IMR-90 (cell line): Measurements from ENCODE around the gene OR52N2. TPM values are rescaled to one million over a fixed set of nuclear protein-coding genes. Genes with fewer than 3 reads are reported as not detected.

Experiments used
- ATAC-seq: fragments of 200-7000 bp; cut with Tn5 transposase; 2 replicates; pipeline ENCODE4 v1.9.1; 2020; ENCODE audit warnings: low read depth, mild to moderate bottlenecking, moderate library complexity
- BruUV-seq: library from RNA; stranded (reverse); fragments of 400-500 nt; replicated peaks from 2 replicates; lab custom pipeline; 2021; lab: Mats Ljungman, UMichigan
- CTCF ChIA-PET: fragments of 300-600 bp; formaldehyde crosslinking; extraction: SDS; loops from one replicate; lab custom pipeline; 2021; ENCODE audit warnings: antibody characterized with exemption; lab: Yijun Ruan, JAX
- POLR2A ChIA-PET: fragments of 300-600 bp; sonication (Branson Sonifier 250); formaldehyde crosslinking; loops from one replicate; lab custom pipeline; 2022; ENCODE audit warnings: antibody characterized with exemption; ENCODE audit not compliant: unreplicated experiment; lab: Charles Lee
- DNase-seq: peaks from one replicate; pipeline ENCODE4 v3.0.0; 2013
- H2AFZ ChIP-seq: replicated peaks from 2 replicates; pipeline ENCODE3; 2013; ENCODE audit warnings: low read length, mild to moderate bottlenecking; ENCODE audit not compliant: poor library complexity
- H2AK5ac ChIP-seq: 2 replicates; pipeline ENCODE4 v1.6.1; 2013; ENCODE audit warnings: low read depth, low read length, inconsistent platforms
- H2AK9ac ChIP-seq: replicated peaks from 2 replicates; pipeline ENCODE3; 2013; ENCODE audit warnings: mild to moderate bottlenecking, low read depth, low read length, moderate library complexity; ENCODE audit not compliant: poor library complexity
- H2BK120ac ChIP-seq: 2 replicates; pipeline ENCODE4 v1.6.1; 2013; ENCODE audit warnings: low read depth, low read length, inconsistent platforms
- H2BK15ac ChIP-seq: 3 replicates; pipeline ENCODE4 v1.6.1; 2013; ENCODE audit warnings: low read depth, low read length, inconsistent platforms
- H2BK20ac ChIP-seq: 2 replicates; pipeline ENCODE4 v1.6.1; 2013; ENCODE audit warnings: low read depth, mild to moderate bottlenecking, inconsistent platforms, low read length, moderate library complexity
- H2BK5ac ChIP-seq: 2 replicates; pipeline ENCODE4 v1.6.1; 2013; ENCODE audit warnings: mild to moderate bottlenecking, low read depth, low read length, inconsistent platforms; ENCODE audit not compliant: poor library complexity, severe bottlenecking
- H3K14ac ChIP-seq: replicated peaks from 2 replicates; pipeline ENCODE4 v1.6.1; 2013; ENCODE audit warnings: low read depth, low read length, inconsistent platforms
- H3K18ac ChIP-seq: 2 replicates; pipeline ENCODE4 v1.6.1; 2013; ENCODE audit warnings: low read depth, low read length, control low read depth
- H3K23ac ChIP-seq: 2 replicates; pipeline ENCODE4 v1.6.1; 2013; ENCODE audit warnings: low read depth, low read length, inconsistent platforms
- H3K27ac ChIP-seq: 2 replicates; pipeline ENCODE4 v1.5.1; 2013; ENCODE audit warnings: mild to moderate bottlenecking, control low read depth, low read length; ENCODE audit not compliant: insufficient read depth
- H3K27me3 ChIP-seq: 2 replicates; pipeline ENCODE4 v1.6.1; 2013; ENCODE audit warnings: low read length; ENCODE audit not compliant: control insufficient read depth, insufficient read depth
- H3K36me3 ChIP-seq: 2 replicates; pipeline ENCODE4 v1.6.1; 2013; ENCODE audit warnings: low read length, mixed read lengths; ENCODE audit not compliant: control insufficient read depth, insufficient read depth
- H3K4ac ChIP-seq: 2 replicates; pipeline ENCODE4 v1.6.1; 2013; ENCODE audit warnings: low read depth, low read length, inconsistent platforms
- H3K4me1 ChIP-seq: 2 replicates; pipeline ENCODE4 v1.6.1; 2013; ENCODE audit warnings: low read length, mixed read lengths; ENCODE audit not compliant: control insufficient read depth, insufficient read depth
- H3K4me2 ChIP-seq: 2 replicates; pipeline ENCODE4 v1.6.1; 2013; ENCODE audit warnings: low read depth, mild to moderate bottlenecking, control low read depth, low read length, moderate library complexity
- H3K4me3 ChIP-seq: 2 replicates; pipeline ENCODE4 v1.5.1; 2013; ENCODE audit warnings: low read depth, mild to moderate bottlenecking, control low read depth, low read length, moderate library complexity; ENCODE audit not compliant: insufficient read depth
- H3K56ac ChIP-seq: 2 replicates; pipeline ENCODE4 v1.6.1; 2013; ENCODE audit warnings: low read length, inconsistent platforms; ENCODE audit not compliant: insufficient read depth; ENCODE audit errors: extremely low read depth
- H3K79me1 ChIP-seq, 2 experiments: 2 replicates each; pipeline ENCODE4 v1.6.1; 2013; ENCODE audit warnings: low read length in 2 of 2, inconsistent platforms in 1 of 2, low read depth in 1 of 2
- H3K9ac ChIP-seq: 2 replicates; pipeline ENCODE4 v1.6.1; 2013; ENCODE audit warnings: low read depth, low read length, control low read depth
- H3K9me1 ChIP-seq: 2 replicates; pipeline ENCODE4 v1.6.1; 2013; ENCODE audit warnings: low read length, inconsistent platforms; ENCODE audit not compliant: insufficient read depth
- H3K9me3 ChIP-seq: 2 replicates; pipeline ENCODE4 v1.6.1; 2013; ENCODE audit warnings: low read length; ENCODE audit not compliant: control insufficient read depth, insufficient read depth
- H4K20me1 ChIP-seq: 2 replicates; pipeline ENCODE4 v1.6.1; 2013; ENCODE audit warnings: low read length, inconsistent platforms; ENCODE audit not compliant: insufficient read depth
- H4K5ac ChIP-seq: 2 replicates; pipeline ENCODE4 v1.6.1; 2013; ENCODE audit warnings: mild to moderate bottlenecking, low read depth, low read length, control low read depth
- H4K8ac ChIP-seq, 2 experiments: 2 replicates each; pipeline ENCODE4 v1.6.1; 2013; ENCODE audit warnings: low read depth in 2 of 2, low read length in 2 of 2, control low read depth in 1 of 2, inconsistent platforms in 1 of 2
- H4K91ac ChIP-seq: 2 replicates; pipeline ENCODE4 v1.6.1; 2013; ENCODE audit warnings: low read depth, low read length, inconsistent platforms; ENCODE audit not compliant: insufficient read depth
- BHLHE40 ChIP-seq: fragments of 150-350 bp; IDR thresholded peaks from 2 replicates; pipeline ENCODE4 v1.6.1; 2016; ENCODE audit warnings: mild to moderate bottlenecking, low read depth, low read length
- CEBPB ChIP-seq: IDR thresholded peaks from 2 replicates; pipeline ENCODE4 v1.6.1; 2012; ENCODE audit warnings: low read depth, low read length, improper control_type of control experiment
- CHD1 ChIP-seq: IDR thresholded peaks from 2 replicates; pipeline ENCODE4 v1.6.1; 2012; ENCODE audit warnings: low read depth, low read length, improper control_type of control experiment
- CTCF ChIP-seq: conservative IDR thresholded peaks from 2 replicates; pipeline ENCODE4 v1.5.1; 2012; ENCODE audit warnings: mild to moderate bottlenecking, low read depth, low read length, improper control_type of control experiment
- ELK1 ChIP-seq: fragments of 150-350 bp; IDR thresholded peaks from 2 replicates; pipeline ENCODE4 v1.6.1; 2016; ENCODE audit warnings: low read depth, mild to moderate bottlenecking, low read length, moderate library complexity, borderline replicate concordance
- FOS ChIP-seq: fragments of 150-350 bp; IDR thresholded peaks from 2 replicates; pipeline ENCODE4 v1.6.1; 2016; ENCODE audit warnings: low read depth, low read length
- MAFK ChIP-seq: IDR thresholded peaks from 2 replicates; pipeline ENCODE4 v1.6.1; 2012; ENCODE audit warnings: low read depth, low read length, improper control_type of control experiment
- MAZ ChIP-seq: IDR thresholded peaks from 2 replicates; pipeline ENCODE4 v1.6.1; 2012; ENCODE audit warnings: low read depth, mild to moderate bottlenecking, low read length, improper control_type of control experiment, moderate library complexity, borderline replicate concordance
- MXI1 ChIP-seq: IDR thresholded peaks from 2 replicates; pipeline ENCODE4 v1.6.1; 2012; ENCODE audit warnings: low read depth, mild to moderate bottlenecking, low read length, moderate library complexity, borderline replicate concordance
- NFE2L2 ChIP-seq: fragments of 150-350 bp; IDR thresholded peaks from 2 replicates; pipeline ENCODE4 v1.6.1; 2016; ENCODE audit warnings: low read depth, mild to moderate bottlenecking, low read length
- POLR2A ChIP-seq: IDR thresholded peaks from 2 replicates; pipeline ENCODE4 v1.6.1; 2012; ENCODE audit warnings: mild to moderate bottlenecking, low read depth, low read length
- RAD21 ChIP-seq: IDR thresholded peaks from 2 replicates; pipeline ENCODE4 v1.6.1; 2012; ENCODE audit warnings: low read length, improper control_type of control experiment
- RCOR1 ChIP-seq: IDR thresholded peaks from 2 replicates; pipeline ENCODE4 v1.6.1; 2012; ENCODE audit warnings: mild to moderate bottlenecking, low read length, improper control_type of control experiment; ENCODE audit not compliant: insufficient replicate concordance
- RFX5 ChIP-seq: IDR thresholded peaks from 2 replicates; pipeline ENCODE4 v1.8.0; 2012; ENCODE audit warnings: low read depth, mild to moderate bottlenecking, low read length, moderate library complexity
- SMC3 ChIP-seq: fragments of 150-350 bp; IDR thresholded peaks from 2 replicates; pipeline ENCODE4 v1.6.1; 2016; ENCODE audit warnings: low read depth, mild to moderate bottlenecking, antibody characterized with exemption, low read length, moderate library complexity
- dilution Hi-C: fragments of 300-500 bp; cut with HindIII; formaldehyde crosslinking; loops from one replicate; pipeline ENCODE4 v1.14.3; 2018; ENCODE audit warnings: low sequenced_read_pairs; ENCODE audit not compliant: unreplicated experiment
- in situ Hi-C: fragments of 300-500 bp; cut with MboI; formaldehyde crosslinking; loops from 3 replicates; pipeline ENCODE4 v1.14.3; 2019; ENCODE audit warnings: low sequenced_read_pairs, inconsistent platforms, mixed read lengths
- intact Hi-C: fragments of 100-400 bp; cut with micrococcal nuclease; formaldehyde crosslinking; loops from 2 replicates; pipeline ENCODE4 v1.10.0; 2022
- polyA plus RNA-seq, 3 experiments: library from polyadenylated mRNA; depleted of rRNA; stranded (reverse); fragments of >200 nt; gene quantifications; 2 replicates each; pipeline ENCODE4 v1.2.3, GENCODE V29; 2012; ENCODE audit warnings: low replicate concordance in 1 of 3
- total RNA-seq: library from RNA; depleted of rRNA; stranded (reverse); fragments of >200 nt; gene quantifications from 2 replicates; pipeline ENCODE4 v1.2.3, GENCODE V29; 2012
- TF ChIP-seq, protein P1 (sequence below): fragments of 150-350 bp; IDR thresholded peaks from 2 replicates; pipeline ENCODE4 v1.6.1; 2017; ENCODE audit warnings: mild to moderate bottlenecking, antibody characterized with exemption, low read length, low read depth

The OR52N2 gene
- total and polyA plus RNA-seq, 2 of the 4 experiments (the other 2 are of a cell fraction): not detected

DNA sequence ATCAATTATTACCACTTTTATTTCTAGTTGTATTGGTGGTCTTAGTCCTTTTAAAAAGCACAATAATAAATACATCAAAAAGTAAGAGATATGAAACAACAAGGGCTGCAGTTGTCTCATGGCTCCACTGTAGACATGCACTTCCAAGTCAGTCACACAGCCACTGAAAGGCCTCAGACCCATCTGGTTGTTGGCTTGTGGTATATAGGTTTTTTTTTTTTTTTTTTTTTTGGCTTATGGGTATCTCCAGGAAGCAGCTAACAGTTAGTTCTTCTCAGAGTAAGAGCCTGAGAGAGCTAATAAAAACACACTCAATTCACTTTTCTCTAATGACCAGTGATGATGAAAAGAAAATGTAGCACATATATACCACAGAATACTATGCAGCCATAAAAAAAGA is 39.0 kb downstream of the OR52N2 start:
- Histone ChIP-seq H3K18ac (no peak overlapping the region), H3K79me1 (no peaks in the 10 kb centered on the region), H3K4ac (no peak overlapping the region), H3K56ac (no peak overlapping the region), H4K8ac (no peak overlapping the region), H3K9me3 (no peaks in the 10 kb centered on the region; the same call in 1 of the 2 replicates), H3K4me1 (no peaks in the 10 kb centered on the region), H3K4me3 (no peak overlapping the region), H3K27ac (no peak overlapping the region), H3K27me3 (no peaks in the 10 kb centered on the region), H2BK5ac (no peak overlapping the region), H2AK5ac (no peak overlapping the region), H3K9me1 (no peaks in the 10 kb centered on the region), H4K20me1 (no peaks in the 10 kb centered on the region), H2BK120ac (no peak overlapping the region), H2AFZ (no peak overlapping the region), H2AK9ac (no peak overlapping the region), H2BK15ac (no peak overlapping the region), H4K91ac (no peak overlapping the region), H3K23ac (no peak overlapping the region), H3K36me3 (no peaks in the 10 kb centered on the region), H3K4me2 (no peak overlapping the region), H3K14ac (no peak overlapping the region), H4K5ac (no peak overlapping the region), H3K9ac (no peak overlapping the region), H2BK20ac (no peak overlapping the region)
- ChIA-PET CTCF (no interaction called here), POLR2A (no interaction called here)
- DNase-seq: no peak
- no TSS peak for BruUV-seq
- ATAC-seq: no peak
- intact Hi-C loops: no loop called here
- dilution Hi-C loops: no loop called here
- in situ Hi-C loops: no loop called here
- TF ChIP-seq RCOR1 (no peak), NFE2L2 (no peak), FOS (no peak), CEBPB (no peak), BHLHE40 (no peak), MXI1 (no peak), MAFK (no peak), RFX5 (no peak), POLR2A (no peak), MAZ (no peak), CTCF (no peak), CHD1 (no peak), ELK1 (no peak), SMC3 (no peak), RAD21 (no peak)
- TF ChIP-seq, protein P1, sequence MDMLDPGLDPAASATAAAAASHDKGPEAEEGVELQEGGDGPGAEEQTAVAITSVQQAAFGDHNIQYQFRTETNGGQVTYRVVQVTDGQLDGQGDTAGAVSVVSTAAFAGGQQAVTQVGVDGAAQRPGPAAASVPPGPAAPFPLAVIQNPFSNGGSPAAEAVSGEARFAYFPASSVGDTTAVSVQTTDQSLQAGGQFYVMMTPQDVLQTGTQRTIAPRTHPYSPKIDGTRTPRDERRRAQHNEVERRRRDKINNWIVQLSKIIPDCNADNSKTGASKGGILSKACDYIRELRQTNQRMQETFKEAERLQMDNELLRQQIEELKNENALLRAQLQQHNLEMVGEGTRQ: no peak
